ENCODE measurements around the gene SLAMF9. TPM values are rescaled to one million over a fixed set of nuclear protein-coding genes. Genes with fewer than 3 reads are reported as not detected.
A peak's percentile ranks its signal among the peaks of the same experiment; 100 is the strongest.

The SLAMF9 gene
- total RNA-seq, result not detected

GRCh38 chr1:159953536-159954515, at the start of gene SLAMF9:
Gene SLAMF9 (minus strand): TSS chr1:159954237. CDS start chr1:159954137, 100 bp downstream.
- H3K9me3 Mint-ChIP-seq, result no peaks in the 10 kb centered on the region
- peaks cover 32% of the 10 kb centered on the region for H3K27me3 Mint-ChIP-seq
- peaks cover 3% of the 10 kb centered on the region for H3K4me1 Mint-ChIP-seq
- no peak for ATAC-seq (replicated peaks)
- H3K36me3 Mint-ChIP-seq (ENCODE audit: low read depth), result no peaks in the 10 kb centered on the region
- H3K27ac Mint-ChIP-seq, result no peak within 1 kb of the TSS
- H3K4me3 Mint-ChIP-seq, result no peak within 1 kb of the TSS

DNA sequence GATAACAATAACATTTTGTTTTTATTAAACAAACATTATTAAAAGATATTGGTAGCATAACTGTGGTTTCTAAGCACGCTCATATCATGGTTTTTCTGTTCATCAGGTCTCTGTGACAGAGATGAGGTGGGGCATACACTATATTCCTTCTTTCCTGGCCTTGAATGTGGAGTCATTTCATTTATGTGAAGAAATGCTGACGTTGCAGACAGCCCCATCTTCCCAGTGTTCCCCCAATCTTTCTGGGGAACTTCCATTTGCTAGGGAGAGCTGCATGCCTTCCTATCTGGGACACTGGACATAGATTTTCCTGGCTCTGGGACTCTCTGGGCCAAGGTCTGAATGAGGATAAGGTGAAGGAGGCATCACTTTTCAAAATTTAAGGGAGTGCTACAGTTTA, 47.4 kb upstream of the SLAMF9 start:
- no peaks in the 10 kb centered on the region for H3K36me3 Mint-ChIP-seq (ENCODE audit: low read depth)
- H3K4me1 Mint-ChIP-seq, result no peaks in the 10 kb centered on the region
- H3K4me3 Mint-ChIP-seq, result no peak overlapping the region
- no peaks in the 10 kb centered on the region for H3K27me3 Mint-ChIP-seq
- H3K27ac Mint-ChIP-seq, result no peak overlapping the region
- no peaks in the 10 kb centered on the region for H3K9me3 Mint-ChIP-seq
- ATAC-seq (replicated peaks), result no peak

GRCh38 chr1:159999204-159999603, 45.2 kb upstream of the SLAMF9 start:
- Mint-ChIP-seq H3K4me1 (no peaks in the 10 kb centered on the region), H3K36me3 (ENCODE audit: low read depth) (no peaks in the 10 kb centered on the region), H3K4me3 (no peak overlapping the region), H3K9me3 (no peaks in the 10 kb centered on the region), H3K27me3 (peaks cover 6% of the 10 kb centered on the region), H3K27ac (no peak overlapping the region)
- no peak for ATAC-seq (replicated peaks)

DNA sequence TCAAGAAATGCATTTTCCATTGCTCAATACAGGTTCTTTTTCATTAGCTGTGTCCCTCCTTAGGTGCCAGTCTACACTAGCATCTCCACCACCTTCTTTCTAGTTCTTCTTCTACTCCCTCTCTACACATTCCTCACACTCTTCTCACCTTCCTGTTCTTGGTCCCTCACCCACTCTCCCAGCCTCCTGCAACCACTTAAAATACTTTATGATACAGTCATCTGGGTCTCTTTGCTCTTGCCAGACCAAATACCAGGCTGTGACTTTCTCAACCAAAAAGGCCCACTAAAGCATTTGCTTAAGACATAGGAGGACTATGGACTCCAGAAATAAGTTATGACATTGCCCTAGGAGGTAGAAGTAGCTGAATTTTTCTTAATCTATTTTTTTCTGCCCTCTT, 42.6 kb upstream of the SLAMF9 start:
- ATAC-seq (replicated peaks), result no peak
- Mint-ChIP-seq H3K4me1 (no peaks in the 10 kb centered on the region), H3K36me3 (ENCODE audit: low read depth) (no peaks in the 10 kb centered on the region), H3K9me3 (no peaks in the 10 kb centered on the region), H3K27ac (no peak overlapping the region), H3K4me3 (no peak overlapping the region), H3K27me3 (peaks cover 12% of the 10 kb centered on the region)

DNA sequence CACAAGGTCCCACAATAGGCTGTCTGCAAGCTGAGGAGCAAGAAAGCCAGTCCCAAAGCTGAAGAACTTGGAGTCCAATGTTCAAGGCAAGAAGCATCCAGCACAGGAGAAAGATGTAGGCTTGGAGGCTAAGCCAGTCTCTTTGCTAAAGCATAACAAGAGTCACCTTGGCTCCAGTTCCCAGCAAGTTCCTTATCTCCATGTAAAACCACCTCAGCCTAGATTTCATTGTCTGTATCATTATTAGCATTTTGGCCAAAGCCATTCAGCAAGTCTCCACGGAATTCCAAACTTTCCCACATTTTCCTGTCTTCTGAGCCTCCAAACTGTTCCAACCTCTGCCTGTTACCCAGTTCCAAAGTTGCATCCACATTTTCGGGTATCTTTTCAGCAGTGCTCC, 40.9 kb upstream of the SLAMF9 start:
- Mint-ChIP-seq H3K27me3 (peaks cover 12% of the 10 kb centered on the region), H3K4me3 (no peak overlapping the region), H3K36me3 (ENCODE audit: low read depth) (no peaks in the 10 kb centered on the region), H3K27ac (no peak overlapping the region), H3K9me3 (no peaks in the 10 kb centered on the region), H3K4me1 (peaks cover 5% of the 10 kb centered on the region)
- ATAC-seq (replicated peaks), result no peak

- no peak overlapping the region for H3K27ac Mint-ChIP-seq
- no peaks in the 10 kb centered on the region for H3K9me3 Mint-ChIP-seq
- ATAC-seq (replicated peaks), result no peak
- H3K4me3 Mint-ChIP-seq, result no peak overlapping the region
- H3K27me3 Mint-ChIP-seq, result peaks cover 12% of the 10 kb centered on the region
- H3K4me1 Mint-ChIP-seq, result peaks cover 5% of the 10 kb centered on the region
- H3K36me3 Mint-ChIP-seq (ENCODE audit: low read depth), result no peaks in the 10 kb centered on the region
Measured at GRCh38 chr1:159993911-159994310, 39.9 kb upstream of the SLAMF9 start.

GRCh38 chr1:159992161-159992560, 38.1 kb upstream of the SLAMF9 start:
- peaks cover 13% of the 10 kb centered on the region for H3K27me3 Mint-ChIP-seq
- H3K4me1 Mint-ChIP-seq, result peaks cover 5% of the 10 kb centered on the region
- no peak overlapping the region for H3K27ac Mint-ChIP-seq
- no peaks in the 10 kb centered on the region for H3K9me3 Mint-ChIP-seq
- no peak for ATAC-seq (replicated peaks)
- H3K4me3 Mint-ChIP-seq, result no peak overlapping the region
- H3K36me3 Mint-ChIP-seq (ENCODE audit: low read depth), result no peaks in the 10 kb centered on the region

GRCh38 chr1:159991513-159991912, 37.5 kb upstream of the SLAMF9 start:
- H3K27me3 Mint-ChIP-seq, result peaks cover 16% of the 10 kb centered on the region
- peaks cover 5% of the 10 kb centered on the region for H3K4me1 Mint-ChIP-seq
- no peaks in the 10 kb centered on the region for H3K9me3 Mint-ChIP-seq
- H3K4me3 Mint-ChIP-seq, result peak overlapping the region; percentile 41
- ATAC-seq (replicated peaks), result peak; percentile 70
- H3K27ac Mint-ChIP-seq, result no peak overlapping the region
- H3K36me3 Mint-ChIP-seq (ENCODE audit: low read depth), result no peaks in the 10 kb centered on the region

- Mint-ChIP-seq H3K9me3 (no peaks in the 10 kb centered on the region), H3K27me3 (peaks cover 20% of the 10 kb centered on the region), H3K27ac (no peak overlapping the region), H3K36me3 (ENCODE audit: low read depth) (no peaks in the 10 kb centered on the region), H3K4me1 (peaks cover 5% of the 10 kb centered on the region), H3K4me3 (no peak overlapping the region)
- ATAC-seq (replicated peaks), result no peak
Measured at GRCh38 chr1:159990005-159990404, 36.0 kb upstream of the SLAMF9 start.

- no peak overlapping the region for H3K27ac Mint-ChIP-seq
- no peaks in the 10 kb centered on the region for H3K9me3 Mint-ChIP-seq
- no peaks in the 10 kb centered on the region for H3K36me3 Mint-ChIP-seq (ENCODE audit: low read depth)
- no peak overlapping the region for H3K4me3 Mint-ChIP-seq
- no peak for ATAC-seq (replicated peaks)
- peaks cover 5% of the 10 kb centered on the region for H3K4me1 Mint-ChIP-seq
- H3K27me3 Mint-ChIP-seq, result peaks cover 20% of the 10 kb centered on the region
Measured at GRCh38 chr1:159989581-159989980, 35.5 kb upstream of the SLAMF9 start.

- H3K27me3 Mint-ChIP-seq, result peaks cover 23% of the 10 kb centered on the region
- no peak for ATAC-seq (replicated peaks)
- H3K4me3 Mint-ChIP-seq, result no peak overlapping the region
- no peaks in the 10 kb centered on the region for H3K36me3 Mint-ChIP-seq (ENCODE audit: low read depth)
- no peaks in the 10 kb centered on the region for H3K9me3 Mint-ChIP-seq
- no peak overlapping the region for H3K27ac Mint-ChIP-seq
- peaks cover 5% of the 10 kb centered on the region for H3K4me1 Mint-ChIP-seq
Measured at GRCh38 chr1:159988006-159988405, 34.0 kb upstream of the SLAMF9 start.

DNA sequence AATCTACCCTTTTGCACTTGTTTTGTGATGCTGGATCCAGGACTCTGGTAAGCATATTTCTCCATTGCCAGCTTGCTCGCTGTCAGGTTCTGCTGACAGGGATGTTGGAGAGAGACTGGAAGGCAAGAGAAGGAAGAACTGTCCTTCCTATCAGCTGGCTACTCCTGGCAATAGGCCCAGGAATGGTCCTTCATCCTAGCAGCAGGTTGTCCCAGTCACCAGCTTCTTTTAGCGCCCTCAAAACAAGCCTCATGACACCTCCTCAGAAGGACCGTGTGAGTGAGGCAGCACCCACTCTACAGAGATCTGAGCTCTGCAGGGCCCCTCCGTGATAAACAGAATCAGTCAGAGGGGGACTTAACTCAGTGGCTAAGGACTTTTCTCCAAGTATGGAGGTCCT, 33.1 kb upstream of the SLAMF9 start:
- Mint-ChIP-seq H3K4me3 (no peak overlapping the region), H3K36me3 (ENCODE audit: low read depth) (no peaks in the 10 kb centered on the region), H3K9me3 (no peaks in the 10 kb centered on the region), H3K27me3 (peaks cover 21% of the 10 kb centered on the region), H3K4me1 (peaks cover 5% of the 10 kb centered on the region), H3K27ac (no peak overlapping the region)
- no peak for ATAC-seq (replicated peaks)

DNA sequence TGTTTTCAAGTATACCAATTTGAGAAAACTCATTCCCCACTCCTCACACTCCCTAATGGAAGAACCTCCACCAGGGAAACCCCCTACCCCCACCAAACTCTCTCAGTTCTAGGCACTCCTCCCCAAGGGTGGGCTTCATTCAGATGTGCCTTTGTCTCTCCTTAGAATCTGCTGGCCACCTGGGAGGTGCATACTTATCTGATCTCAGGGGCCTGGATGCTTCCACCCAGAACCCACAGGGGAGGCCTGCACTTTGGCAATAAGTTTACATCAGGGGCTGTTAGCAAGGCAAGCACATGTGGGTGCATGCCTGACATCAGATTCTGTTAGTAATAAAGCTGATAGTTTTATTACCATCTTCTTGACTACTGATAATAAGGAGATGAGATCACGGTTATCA, 32.5 kb upstream of the SLAMF9 start:
- peaks cover 25% of the 10 kb centered on the region for H3K27me3 Mint-ChIP-seq
- H3K4me1 Mint-ChIP-seq, result peaks cover 5% of the 10 kb centered on the region
- no peak overlapping the region for H3K27ac Mint-ChIP-seq
- no peak for ATAC-seq (replicated peaks)
- no peaks in the 10 kb centered on the region for H3K9me3 Mint-ChIP-seq
- H3K4me3 Mint-ChIP-seq, result no peak overlapping the region
- no peaks in the 10 kb centered on the region for H3K36me3 Mint-ChIP-seq (ENCODE audit: low read depth)

- H3K27me3 Mint-ChIP-seq, result peaks cover 25% of the 10 kb centered on the region
- no peak for ATAC-seq (replicated peaks)
Measured at GRCh38 chr1:159986093-159986492, 32.1 kb upstream of the SLAMF9 start.

GRCh38 chr1:159985473-159985872, 31.4 kb upstream of the SLAMF9 start:
- Mint-ChIP-seq H3K36me3 (ENCODE audit: low read depth) (no peaks in the 10 kb centered on the region), H3K4me3 (no peak overlapping the region), H3K27ac (no peak overlapping the region)

More at GRCh38 chr1:159986093-159986492, 32.1 kb upstream of the SLAMF9 start:
- Mint-ChIP-seq H3K36me3 (ENCODE audit: low read depth) (no peaks in the 10 kb centered on the region), H3K9me3 (no peaks in the 10 kb centered on the region), H3K4me1 (peaks cover under 1% of the 10 kb centered on the region), H3K4me3 (no peak overlapping the region), H3K27ac (no peak overlapping the region)

More at GRCh38 chr1:159985473-159985872, 31.4 kb upstream of the SLAMF9 start:
- H3K9me3 Mint-ChIP-seq, result no peaks in the 10 kb centered on the region
- H3K27me3 Mint-ChIP-seq, result peaks cover 29% of the 10 kb centered on the region
- H3K4me1 Mint-ChIP-seq, result no peaks in the 10 kb centered on the region
- no peak for ATAC-seq (replicated peaks)
